Activated CD4-positive, alpha-beta T cell treated with anti-CD3 and anti-CD28 coated beads for 24 hours (primary cell): Measurements from ENCODE around the gene P4HTM.

ENCODE experiments used
- DNase-seq, 2 donors: peaks; one replicate each; pipeline ENCODE4 v3.0.0-alpha.2; 2020; ENCODE audit warnings: low read depth in 2 of 2

Gene P4HTM, protein sequence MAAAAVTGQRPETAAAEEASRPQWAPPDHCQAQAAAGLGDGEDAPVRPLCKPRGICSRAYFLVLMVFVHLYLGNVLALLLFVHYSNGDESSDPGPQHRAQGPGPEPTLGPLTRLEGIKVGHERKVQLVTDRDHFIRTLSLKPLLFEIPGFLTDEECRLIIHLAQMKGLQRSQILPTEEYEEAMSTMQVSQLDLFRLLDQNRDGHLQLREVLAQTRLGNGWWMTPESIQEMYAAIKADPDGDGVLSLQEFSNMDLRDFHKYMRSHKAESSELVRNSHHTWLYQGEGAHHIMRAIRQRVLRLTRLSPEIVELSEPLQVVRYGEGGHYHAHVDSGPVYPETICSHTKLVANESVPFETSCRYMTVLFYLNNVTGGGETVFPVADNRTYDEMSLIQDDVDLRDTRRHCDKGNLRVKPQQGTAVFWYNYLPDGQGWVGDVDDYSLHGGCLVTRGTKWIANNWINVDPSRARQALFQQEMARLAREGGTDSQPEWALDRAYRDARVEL

DNA sequence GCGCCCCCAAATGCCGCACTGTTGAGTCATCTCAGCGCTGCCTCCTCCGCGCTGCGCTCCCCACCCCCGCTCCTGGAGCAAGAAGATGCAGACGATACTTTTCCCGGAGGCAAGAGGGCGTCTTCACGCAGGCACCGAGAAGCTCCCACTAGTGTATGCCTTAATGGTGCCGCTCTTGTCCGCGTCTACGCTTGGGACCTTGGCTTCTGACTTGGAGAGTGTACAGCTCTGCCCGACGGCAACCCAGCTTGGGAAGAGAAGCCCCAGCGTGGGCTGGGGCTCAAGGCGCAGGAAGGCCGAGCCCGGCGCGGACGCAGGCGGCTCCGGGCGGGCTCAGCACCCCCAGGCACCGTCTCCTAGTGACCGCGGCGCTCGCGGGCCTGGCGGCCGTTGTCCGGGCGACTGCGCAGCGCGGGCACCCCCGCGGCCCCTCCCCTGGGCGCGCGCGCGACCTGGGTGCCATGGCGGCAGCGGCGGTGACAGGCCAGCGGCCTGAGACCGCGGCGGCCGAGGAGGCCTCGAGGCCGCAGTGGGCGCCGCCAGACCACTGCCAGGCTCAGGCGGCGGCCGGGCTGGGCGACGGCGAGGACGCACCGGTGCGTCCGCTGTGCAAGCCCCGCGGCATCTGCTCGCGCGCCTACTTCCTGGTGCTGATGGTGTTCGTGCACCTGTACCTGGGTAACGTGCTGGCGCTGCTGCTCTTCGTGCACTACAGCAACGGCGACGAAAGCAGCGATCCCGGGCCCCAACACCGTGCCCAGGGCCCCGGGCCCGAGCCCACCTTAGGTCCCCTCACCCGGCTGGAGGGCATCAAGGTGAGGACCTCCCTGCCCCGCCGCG lies at the start of gene P4HTM:
Gene P4HTM (plus strand): TSS at position 446 of the 840 bp plus-strand sequence. CDS start 16 bp downstream, at position 462.
- DNase-seq, result peak; percentile 67 to 75

DNA sequence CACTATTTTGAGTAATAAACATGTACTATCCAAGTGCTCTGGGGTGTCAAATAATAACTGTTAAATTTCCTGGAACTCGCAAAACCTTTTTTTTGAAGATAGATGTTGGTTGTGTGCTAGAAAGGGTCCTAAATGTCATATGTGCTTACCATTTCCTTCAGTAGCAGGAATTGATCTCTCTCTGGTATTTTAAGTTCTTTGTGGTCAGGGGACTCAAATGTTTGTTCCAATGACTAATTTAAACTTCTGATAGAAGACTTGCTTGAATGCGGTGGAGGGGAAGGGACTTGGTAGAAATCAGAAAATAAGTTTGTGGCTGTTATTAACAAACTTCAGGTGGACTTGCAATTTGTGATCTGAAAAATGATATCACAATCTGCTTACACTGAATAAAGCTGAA lies 44.6 kb upstream of the P4HTM start:
- no peak for DNase-seq

DNA sequence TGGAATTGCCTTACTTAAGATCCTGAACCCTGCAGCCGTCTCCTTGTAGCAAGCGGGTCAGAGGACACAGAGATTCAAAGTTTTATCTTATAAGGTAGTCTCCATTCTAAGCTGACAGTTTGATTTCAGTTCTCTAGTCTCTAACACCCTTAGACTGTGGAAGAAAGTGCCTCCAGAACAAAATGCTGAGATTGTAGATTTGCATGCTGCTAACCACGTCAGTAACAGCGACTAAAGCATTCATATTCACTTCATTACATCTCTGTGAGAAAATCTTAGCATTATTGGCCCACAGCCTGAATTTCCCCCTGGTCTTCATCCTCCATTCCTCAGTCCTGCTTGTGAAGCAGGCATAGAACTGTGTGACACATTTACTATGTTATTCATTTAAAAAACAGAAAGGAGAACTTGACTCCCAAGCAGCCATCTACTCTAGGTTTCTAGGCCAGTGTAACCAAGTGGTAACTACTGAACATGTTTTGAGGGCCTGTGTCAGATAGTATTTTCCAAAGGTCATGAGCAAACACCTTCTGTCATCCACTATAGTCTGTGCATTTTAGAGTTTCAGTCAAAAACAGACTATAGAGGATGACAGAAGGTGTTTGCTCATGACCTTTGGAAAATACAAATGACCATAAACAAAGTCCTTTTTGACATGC lies 44.0 kb upstream of the P4HTM start:
- no peak for DNase-seq

DNA sequence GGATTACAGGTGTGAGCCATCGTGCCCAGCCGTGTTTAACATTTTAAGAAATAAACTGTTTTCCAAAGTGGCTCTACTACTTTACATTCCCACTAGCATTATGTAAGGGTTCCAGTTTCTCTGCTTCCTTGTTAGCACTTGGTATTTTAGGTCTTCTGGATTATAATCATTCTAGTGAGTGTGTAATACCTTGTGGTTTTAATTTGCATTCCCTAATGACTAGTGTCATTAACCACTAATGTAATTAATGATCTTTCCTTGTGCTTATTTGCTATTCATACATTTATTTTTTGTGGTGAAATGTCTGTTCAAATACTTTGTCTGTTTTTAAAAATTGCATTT lies 40.7 kb upstream of the P4HTM start:
- no peak for DNase-seq

DNA sequence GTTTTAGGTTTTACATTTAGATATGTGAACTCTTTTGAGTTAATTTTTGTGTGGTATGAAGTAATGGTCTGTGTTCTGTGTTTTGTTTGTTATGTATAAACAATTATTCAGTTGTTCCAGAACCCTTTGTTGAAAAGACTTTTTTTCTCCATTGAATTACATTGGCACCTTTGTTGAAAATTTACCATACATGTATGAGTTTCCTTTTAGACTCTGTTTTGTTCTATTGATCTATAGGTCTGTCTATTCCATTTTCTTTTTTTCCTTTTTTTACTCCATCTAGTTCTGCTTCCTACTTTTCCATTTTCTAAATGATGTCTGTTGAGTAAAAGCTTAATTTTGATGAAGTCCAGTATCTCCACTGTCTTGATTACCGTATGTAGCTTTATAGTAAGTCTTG lies 40.0 kb upstream of the P4HTM start:
- DNase-seq, result no peak

DNA sequence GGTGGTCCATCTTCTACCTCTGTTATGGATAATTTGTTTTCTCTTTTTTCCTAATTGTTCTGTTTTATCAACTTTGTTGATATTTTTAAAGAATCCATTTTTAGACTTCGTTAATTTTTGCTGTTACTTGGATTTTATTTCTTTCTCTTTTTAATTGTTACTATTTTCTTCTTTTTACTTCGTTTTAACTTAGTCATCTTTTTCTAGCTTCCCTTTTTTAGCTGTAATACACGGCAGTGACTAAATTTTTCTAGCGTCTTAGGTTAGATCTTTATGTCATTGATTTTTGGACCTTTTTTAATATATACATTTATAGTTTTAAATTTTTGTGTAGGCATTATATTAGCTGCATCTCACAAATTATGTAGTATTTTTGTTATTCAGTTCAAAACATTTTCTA lies 38.3 kb upstream of the P4HTM start:
- DNase-seq, result no peak

DNA sequence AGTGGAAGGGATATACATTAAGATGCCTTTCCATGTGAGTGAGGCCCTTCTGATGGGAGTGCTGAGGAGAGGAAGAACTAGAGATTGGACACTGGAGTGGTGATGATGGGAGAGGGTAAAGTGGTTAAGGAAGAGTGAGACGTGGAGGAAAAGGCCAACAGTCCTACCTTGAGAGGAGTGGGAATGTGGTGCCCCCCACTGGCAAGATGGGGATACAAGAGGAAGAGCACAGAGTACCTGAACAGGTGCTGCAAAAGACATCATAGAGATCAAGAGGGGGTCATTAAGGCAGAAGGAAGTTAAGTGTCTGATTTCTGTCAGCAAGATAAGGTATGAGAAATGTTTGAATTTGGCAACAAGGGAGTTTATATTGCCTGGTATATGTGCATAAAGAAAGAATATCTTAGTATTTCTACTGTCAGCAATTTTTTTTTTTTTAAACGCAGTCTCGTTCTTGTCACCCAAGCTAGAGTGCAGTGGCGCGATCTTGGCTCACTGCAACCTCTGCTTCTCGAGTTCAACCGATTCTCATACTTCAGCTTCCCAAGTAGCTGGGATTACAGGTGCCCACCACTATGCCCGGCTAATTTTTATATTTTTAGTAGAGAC lies 37.4 kb upstream of the P4HTM start:
- DNase-seq, result peak in 1 of 2 donors; percentile 17

DNA sequence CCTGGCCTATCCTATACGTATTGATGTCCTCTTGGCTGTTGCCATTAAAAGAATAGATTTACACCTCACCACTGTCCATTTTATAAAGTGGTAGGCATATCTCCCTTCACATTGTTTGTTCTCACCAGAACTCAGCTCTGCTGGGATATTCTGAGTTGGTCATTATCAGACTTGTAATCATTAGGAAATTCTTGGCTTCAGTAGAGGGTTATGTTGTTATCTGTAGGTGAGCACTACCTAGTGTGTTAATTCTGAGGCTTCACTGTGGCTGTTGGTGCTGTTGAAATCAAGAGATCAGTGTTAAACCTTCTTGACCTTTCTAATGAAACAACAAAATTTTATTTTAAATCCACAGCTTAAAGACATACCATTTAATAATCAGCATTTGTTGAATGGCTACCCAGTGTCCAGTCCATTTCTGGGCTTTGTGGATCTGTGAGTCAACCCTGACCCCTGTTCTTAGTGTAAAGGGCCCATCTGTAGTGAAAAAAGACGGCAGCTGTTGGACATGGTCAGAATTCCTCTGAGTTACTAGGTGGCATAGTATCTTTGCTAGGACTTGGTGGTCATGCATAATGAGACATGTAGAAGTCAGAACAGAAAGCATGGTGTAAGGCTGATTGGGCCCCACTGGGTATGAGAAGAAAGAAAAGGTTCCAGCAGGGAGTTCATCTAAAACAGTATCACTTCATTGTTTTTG lies 32.9 kb upstream of the P4HTM start:
- no peak for DNase-seq

DNA sequence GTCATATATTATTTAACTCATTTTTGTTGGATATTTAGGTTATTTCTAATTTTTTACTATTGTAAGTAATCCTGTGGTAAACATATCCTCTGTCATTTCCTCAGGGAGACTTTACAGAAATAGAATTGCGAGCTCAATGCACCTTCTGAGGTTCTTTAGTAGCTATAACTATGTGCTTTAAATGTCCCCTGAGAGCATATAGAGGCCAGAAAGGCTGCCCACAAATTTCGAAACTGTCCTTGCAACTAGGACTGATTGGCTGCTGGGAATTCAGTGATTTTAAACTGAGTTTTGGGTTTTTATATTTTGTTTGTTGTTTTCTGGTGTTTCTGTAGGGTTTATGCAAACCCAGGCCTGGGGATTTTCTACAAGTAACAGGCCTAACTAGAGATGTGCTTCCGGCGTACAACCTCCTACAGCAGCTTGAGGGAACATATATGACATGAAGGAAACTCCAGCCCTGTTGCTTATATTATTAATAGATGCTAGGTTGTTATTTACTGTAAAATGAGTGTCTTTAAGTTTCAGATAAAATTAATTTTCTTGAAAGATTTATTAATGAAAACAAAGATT lies 29.1 kb upstream of the P4HTM start:
- DNase-seq, result no peak

DNA sequence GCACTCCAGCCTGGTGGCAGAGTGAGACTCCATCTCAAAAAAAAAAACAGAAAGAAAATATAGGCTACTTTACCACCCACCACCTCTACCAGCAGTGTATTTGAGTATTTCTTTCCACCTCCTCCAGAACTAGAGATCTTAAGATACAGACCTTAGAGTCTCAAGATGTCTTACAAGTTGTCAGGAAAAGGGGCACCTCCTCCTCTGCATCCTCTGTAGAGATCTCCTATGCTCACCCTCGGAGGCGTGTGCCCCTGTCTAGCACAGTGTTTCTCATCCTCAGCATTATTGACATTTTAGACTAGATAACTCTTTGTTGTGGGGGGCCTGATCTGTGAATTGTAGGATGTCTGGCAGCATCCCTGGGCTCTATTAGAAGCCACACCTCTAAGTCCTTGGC lies 27.7 kb upstream of the P4HTM start:
- no peak for DNase-seq

DNA sequence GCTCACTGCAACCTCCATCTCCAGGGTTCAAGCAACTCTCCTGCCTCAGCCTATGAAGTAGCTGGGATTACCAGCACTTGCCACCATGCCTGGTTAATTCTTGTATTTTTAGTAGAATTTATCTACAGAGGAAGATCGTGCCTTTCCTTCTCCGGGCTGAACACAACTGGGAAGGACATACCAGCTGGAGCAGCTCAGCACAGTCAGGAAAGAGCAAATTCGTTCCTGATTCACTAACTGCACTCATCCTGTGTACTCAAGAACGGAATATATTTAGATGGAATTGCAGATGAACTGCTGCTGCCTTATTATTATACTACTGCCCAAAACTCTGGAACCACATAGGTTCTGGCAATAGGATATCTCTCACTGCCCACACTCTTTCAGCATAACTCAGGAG lies 27.1 kb upstream of the P4HTM start:
- no peak for DNase-seq

DNA sequence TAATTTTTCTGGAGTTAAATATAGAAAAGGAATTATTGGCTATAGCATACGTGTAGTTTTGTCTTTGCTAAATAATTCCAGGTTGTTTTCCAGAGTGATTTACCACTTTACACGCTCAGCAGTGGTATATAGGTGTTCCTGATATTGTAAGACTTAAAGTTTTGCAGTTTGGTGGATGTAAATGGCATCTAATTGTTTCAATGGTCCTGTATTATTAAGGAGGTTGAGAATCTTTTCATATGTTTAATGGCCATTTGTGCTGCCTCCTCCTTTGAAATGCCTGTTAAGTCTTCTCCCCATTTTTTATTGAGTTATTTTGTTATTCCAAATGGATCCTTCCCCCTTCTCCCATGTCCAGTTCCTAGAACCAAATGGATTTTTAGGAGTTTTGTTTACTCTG lies 26.4 kb upstream of the P4HTM start:
- DNase-seq, result no peak

DNA sequence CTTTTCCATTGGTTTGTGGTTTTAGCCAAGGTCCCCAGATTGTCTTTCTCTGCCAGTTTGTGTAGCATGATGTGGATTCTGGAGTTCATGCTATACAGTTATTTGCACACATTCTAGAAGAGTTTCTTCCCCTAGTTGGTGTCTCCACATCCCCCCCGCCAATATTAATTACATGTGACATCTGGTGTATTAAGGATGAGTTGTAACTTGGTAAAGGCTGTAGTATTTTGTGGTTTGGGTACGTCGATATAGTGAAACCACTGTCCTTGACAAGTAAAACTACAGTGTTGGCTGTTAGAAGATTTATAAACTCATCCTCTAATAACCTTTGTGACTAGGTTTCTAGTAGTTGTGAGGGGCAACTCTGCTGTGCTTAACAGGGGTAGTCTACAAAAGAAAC lies 23.7 kb upstream of the P4HTM start:
- DNase-seq, result no peak

DNA sequence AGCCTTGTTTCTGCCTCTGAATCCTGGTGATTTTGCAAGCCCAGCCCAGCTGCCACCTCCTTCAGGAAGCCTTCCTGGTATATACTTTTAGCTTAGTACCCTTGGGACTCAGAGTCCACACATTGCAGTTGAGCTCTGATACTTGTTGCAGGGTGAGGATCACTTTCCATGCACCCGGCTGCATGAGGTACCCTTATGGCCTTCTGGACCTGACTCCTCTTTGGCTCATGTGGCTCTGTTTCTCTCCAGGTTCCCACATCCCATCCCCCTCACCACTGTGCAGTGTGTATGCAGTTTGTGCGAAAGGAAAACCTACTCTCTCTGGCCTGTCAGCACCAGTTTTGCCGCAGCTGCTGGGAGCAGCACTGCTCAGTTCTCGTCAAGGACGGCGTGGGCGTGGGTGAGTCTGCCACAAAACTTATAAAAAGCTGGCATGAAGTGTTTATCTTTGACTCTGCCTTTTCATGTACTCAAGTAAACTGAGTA lies 23.1 kb upstream of the P4HTM start:
- peak; percentile 18 to 33 for DNase-seq

DNA sequence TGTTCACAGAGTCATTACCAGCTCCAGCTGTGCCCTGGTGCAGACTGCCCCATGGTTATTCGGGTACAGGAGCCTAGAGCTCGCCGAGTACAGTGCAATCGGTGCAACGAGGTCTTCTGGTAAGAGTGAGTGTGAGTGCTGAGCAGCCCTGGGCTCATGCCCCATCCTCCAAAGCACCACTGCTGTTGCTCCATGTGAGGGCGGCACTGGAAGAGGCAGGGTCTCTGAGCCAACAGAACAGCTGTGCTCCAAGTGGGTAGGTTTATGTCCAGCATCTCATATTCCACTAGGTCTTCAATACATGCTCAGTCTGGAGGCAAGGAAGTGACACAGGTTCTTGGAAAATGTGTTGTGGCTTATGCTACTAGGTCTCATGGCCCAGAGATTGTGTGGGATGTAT lies 19.5 kb upstream of the P4HTM start:
- DNase-seq, result no peak

DNA sequence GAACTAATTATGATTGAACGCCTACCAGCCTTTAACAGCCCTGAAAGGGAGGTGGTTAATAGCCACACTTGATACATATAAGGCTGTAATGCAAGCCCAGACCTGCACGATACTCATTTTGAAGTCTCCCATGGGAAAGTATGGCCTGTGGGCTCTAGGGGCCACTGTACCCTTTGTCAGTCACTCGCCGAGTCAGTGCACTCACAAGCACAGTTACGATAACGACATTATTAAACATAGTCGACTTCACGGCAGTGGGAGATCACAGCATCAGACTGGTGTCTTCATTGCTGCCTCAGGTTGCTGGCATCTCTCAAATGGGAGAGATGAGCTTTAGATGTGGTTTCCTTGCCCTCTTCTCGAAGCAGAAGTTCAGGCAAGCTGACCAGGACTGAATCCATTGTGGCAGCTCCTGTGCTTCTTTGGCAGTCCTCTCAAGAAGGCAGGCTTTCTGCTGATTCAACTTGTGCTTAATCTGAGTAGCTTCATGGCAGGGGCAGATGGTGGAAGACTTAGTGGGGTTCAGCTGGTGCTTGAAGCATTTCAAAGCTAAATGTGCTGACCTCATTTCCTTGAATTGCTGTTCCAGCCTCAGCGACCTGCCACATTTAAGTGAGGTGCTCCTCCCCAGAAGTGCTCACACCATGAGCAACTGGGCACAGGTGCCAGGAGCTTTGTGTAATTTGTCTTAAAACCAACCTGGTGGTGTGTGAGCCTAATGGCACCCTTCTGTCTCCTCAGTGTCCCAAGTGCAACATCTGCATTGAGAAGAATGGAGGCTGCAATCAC lies 15.8 kb upstream of the P4HTM start:
- no peak for DNase-seq

DNA sequence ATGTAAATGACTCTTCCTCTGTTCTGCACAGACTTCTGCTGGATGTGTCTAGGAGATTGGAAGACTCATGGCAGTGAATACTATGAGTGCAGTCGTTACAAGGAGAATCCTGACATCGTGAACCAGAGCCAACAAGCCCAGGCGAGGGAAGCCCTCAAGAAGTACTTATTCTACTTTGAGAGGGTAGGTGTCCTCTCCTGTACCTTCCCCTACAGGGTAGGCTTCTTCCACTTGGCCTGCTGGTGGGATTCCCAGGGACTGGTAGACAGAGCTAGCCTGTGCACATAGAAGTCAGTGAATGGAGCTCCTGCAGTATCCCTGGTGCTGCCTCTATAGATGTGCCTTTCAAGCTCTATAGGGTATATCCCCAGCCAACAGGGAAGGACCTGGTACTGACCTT lies 10.6 kb upstream of the P4HTM start:
- DNase-seq, result no peak

DNA sequence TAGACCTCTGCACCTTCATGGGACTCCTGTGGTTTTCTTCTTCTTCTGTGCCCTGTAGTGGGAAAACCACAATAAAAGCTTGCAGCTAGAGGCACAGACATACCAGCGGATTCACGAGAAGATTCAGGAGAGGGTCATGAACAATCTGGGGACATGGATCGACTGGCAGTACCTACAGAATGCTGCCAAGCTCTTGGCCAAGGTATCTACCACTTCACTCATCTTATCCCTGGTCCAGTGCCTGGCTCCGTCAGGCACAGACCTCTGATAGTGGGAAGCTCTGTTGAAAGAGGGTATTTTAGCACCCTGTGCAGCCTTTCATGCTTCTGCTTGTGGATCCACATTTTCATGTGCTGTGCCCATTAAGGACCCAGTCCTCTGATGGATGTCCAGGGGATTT lies 9.7 kb upstream of the P4HTM start:
- DNase-seq, result no peak

DNA sequence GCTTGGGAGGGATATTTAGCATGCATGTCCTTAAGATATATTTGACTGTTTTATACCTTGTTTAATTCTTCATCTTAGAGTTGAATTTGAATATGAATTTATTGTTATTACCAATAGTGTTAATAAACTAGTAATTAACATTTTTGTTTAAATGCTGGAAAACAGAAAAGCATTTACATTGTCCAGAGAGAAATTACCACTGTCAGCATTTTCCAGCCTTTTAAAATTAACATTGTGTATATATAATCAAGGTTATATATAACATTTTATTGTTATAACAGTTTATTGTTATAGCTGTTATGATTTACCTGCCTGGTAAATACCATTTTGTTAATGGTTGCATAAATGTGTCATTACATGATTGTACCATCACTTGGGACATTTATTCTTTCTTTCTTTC lies 8.0 kb upstream of the P4HTM start:
- DNase-seq, result no peak

DNA sequence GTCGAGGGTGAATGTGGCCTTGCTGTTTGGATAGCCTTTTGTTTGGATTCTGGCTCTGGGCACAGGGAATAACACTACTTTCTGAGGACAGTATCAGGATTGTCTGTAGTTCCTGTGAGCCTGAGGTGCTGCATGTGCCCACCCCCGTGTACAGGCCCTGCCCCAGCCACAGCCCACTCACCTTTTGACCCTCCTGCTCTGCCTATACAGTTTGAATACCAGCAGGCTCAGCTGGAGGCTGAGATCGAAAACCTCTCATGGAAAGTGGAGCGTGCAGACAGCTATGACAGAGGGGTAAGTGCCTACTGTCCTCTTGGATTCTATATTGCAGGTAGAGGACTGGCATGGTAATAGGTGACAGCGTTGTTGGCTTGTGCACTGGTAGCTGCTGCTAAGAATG lies 7.4 kb upstream of the P4HTM start:
- DNase-seq, result no peak
